SU-DHL-6 (cell line): ENCODE measurements around the gene CINP.

ENCODE experiments used
- CTCF ChIP-seq: fragments of 200-600 bp; sonication (generic); IDR thresholded peaks from one replicate; pipeline ENCODE4 v1.5.1; 2017; ENCODE audit warnings: antibody characterized with exemption, mild to moderate bottlenecking, low read length, moderate library complexity; ENCODE audit not compliant: insufficient read depth, poor library complexity, severe bottlenecking
- EZH2phosphoT487 ChIP-seq: fragments of 200-600 bp; sonication (generic), shearing (Covaris generic); conservative IDR thresholded peaks from 2 replicates; pipeline ENCODE4 v1.6.1; 2018; ENCODE audit warnings: mild to moderate bottlenecking, antibody characterized with exemption, low read length, moderate library complexity, mixed read lengths

- no peak for TF ChIP-seq EZH2phosphoT487
- no peak for TF ChIP-seq CTCF
These were observed 46.0 kb upstream of the CINP start for GRCh38 chr14:102408724-102409123.
